Ascending aorta (tissue), 2 donors: Measurements from ENCODE around the gene CALM3. TPM values are rescaled to one million over a fixed set of nuclear protein-coding genes. Genes with fewer than 3 reads are reported as not detected.

ENCODE experiments used
- DNase-seq, 2 donors: peaks; one replicate each; pipeline ENCODE4 v3.0.0-alpha.2; 2019; ENCODE audit warnings: low spot score in 2 of 2
- H3K27ac ChIP-seq, 2 donors: fragments of 200-600 bp; sonication (generic); one replicate each; pipeline ENCODE4 v1.5.1; 2016 to 2017; ENCODE audit warnings: mild to moderate bottlenecking in 1 of 2
- H3K27me3 ChIP-seq: fragments of 200-600 bp; sonication (generic); one replicate; pipeline ENCODE4 v1.5.1; 2017
- H3K36me3 ChIP-seq, 2 donors: fragments of 200-600 bp; sonication (generic); one replicate each; pipeline ENCODE4 v1.5.1; 2016
- H3K4me1 ChIP-seq, 2 donors: fragments of 200-600 bp; sonication (generic); one replicate each; pipeline ENCODE4 v1.5.1; 2016 to 2017; ENCODE audit warnings: mild to moderate bottlenecking in 1 of 2
- H3K4me3 ChIP-seq, 2 donors: fragments of 200-600 bp; sonication (generic); one replicate each; pipeline ENCODE4 v1.5.1; 2016 to 2017; ENCODE audit warnings: mild to moderate bottlenecking in 1 of 2
- H3K9me3 ChIP-seq, 2 donors: fragments of 200-600 bp; sonication (generic); one replicate each; pipeline ENCODE4 v1.5.1; 2016
- CTCF ChIP-seq, 3 experiments: fragments of 200-600 bp in 2 of 3; fragments of 450-650 bp in 1 of 3; sonication (generic) in 2 of 3; IDR thresholded peaks; one replicate each; pipeline ENCODE4 v1.5.1; 2016 to 2019; ENCODE audit warnings: antibody characterized with exemption in 3 of 3, mild to moderate bottlenecking in 1 of 3, moderate library complexity in 1 of 3
- intact Hi-C: fragments of 100-400 bp; cut with DNase I; formaldehyde crosslinking; loops from one replicate; pipeline ENCODE4 v1.15.1; 2023
- total RNA-seq: library from RNA; depleted of rRNA; stranded (reverse); fragments of >200 nt; gene quantifications from one replicate; pipeline ENCODE4 v1.1.0, GENCODE V29; 2016

Gene CALM3
- total RNA-seq, 1 donor from 2014 or later = 159 TPM

- H3K27me3 ChIP-seq = no peaks in the 10 kb centered on the region
- intact Hi-C loops = loop anchor here (10.0 kb wide), 1 partner anchor 208 kb away; no protein-coding TSS in a partner anchor
- no peaks in the 10 kb centered on the region for H3K9me3 ChIP-seq
- peak overlapping the region; percentile 88 for H3K4me3 ChIP-seq
- peaks cover 10 to 20% of the 10 kb centered on the region in 2 donors for H3K36me3 ChIP-seq
- H3K4me1 ChIP-seq = peaks cover 18 to 50% of the 10 kb centered on the region in 2 donors
- peak overlapping the region; percentile 93 to 98 for H3K27ac ChIP-seq
- DNase-seq = peak in 1 of 2 donors; percentile 72
- no peak for TF ChIP-seq CTCF (IDR thresholded peaks at IDR 0.05)
These were observed 1.5 kb downstream of the CALM3 start for GRCh38 chr19:46602392-46603194.

- Histone ChIP-seq H3K36me3 (peaks cover 16 to 26% of the 10 kb centered on the region in 2 donors), H3K4me1 (peaks cover 18 to 51% of the 10 kb centered on the region in 2 donors), H3K9me3 (no peaks in the 10 kb centered on the region), H3K4me3 (peak overlapping the region; percentile 88), H3K27ac (peak overlapping the region; percentile 93 to 98), H3K27me3 (no peaks in the 10 kb centered on the region)
- intact Hi-C loops = loop anchor here (10.0 kb wide), 1 partner anchor 208 kb away; no protein-coding TSS in a partner anchor
- DNase-seq = peak in 1 of 2 donors; percentile 68
- TF ChIP-seq CTCF (IDR thresholded peaks at IDR 0.05) = no peak
These were observed 2.1 kb downstream of the CALM3 start for GRCh38 chr19:46603195-46603637.

GRCh38 chr19:46603752-46604231 lies 2.7 kb downstream of the CALM3 start:
- DNase-seq = peak in 1 of 2 donors; percentile 61
- Histone ChIP-seq H3K27ac (peak overlapping the region; percentile 93 to 98), H3K36me3 (peaks cover 21 to 32% of the 10 kb centered on the region in 2 donors), H3K27me3 (no peaks in the 10 kb centered on the region), H3K4me1 (peaks cover 18 to 51% of the 10 kb centered on the region in 2 donors), H3K9me3 (no peaks in the 10 kb centered on the region), H3K4me3 (peak overlapping the region; percentile 88)
- TF ChIP-seq CTCF (IDR thresholded peaks at IDR 0.05) = no peak
- intact Hi-C loops = loop anchor here (10.0 kb wide), 1 partner anchor 209 kb away; no protein-coding TSS in a partner anchor

- intact Hi-C loops = loop anchor here (10.0 kb wide), 1 partner anchor 210 kb away; no protein-coding TSS in a partner anchor
- peak in 1 of 3 experiments; percentile 6 for TF ChIP-seq CTCF (IDR thresholded peaks at IDR 0.05)
- Histone ChIP-seq H3K27me3 (no peaks in the 10 kb centered on the region), H3K9me3 (no peaks in the 10 kb centered on the region), H3K27ac (peak overlapping the region; percentile 93 to 98), H3K36me3 (peaks cover 32 to 43% of the 10 kb centered on the region in 2 donors), H3K4me1 (peaks cover 18 to 51% of the 10 kb centered on the region in 2 donors), H3K4me3 (peak overlapping the region; percentile 27 to 88)
- peak in 1 of 2 donors; percentile 78 for DNase-seq
These were observed 3.7 kb downstream of the CALM3 start for GRCh38 chr19:46604781-46605355.

GRCh38 chr19:46605356-46605821 lies 4.3 kb downstream of the CALM3 start:
- intact Hi-C loops = loop anchor here (10.0 kb wide), 1 partner anchor 211 kb away; no protein-coding TSS in a partner anchor
- H3K9me3 ChIP-seq = no peaks in the 10 kb centered on the region
- peaks cover 18 to 51% of the 10 kb centered on the region in 2 donors for H3K4me1 ChIP-seq
- H3K27me3 ChIP-seq = no peaks in the 10 kb centered on the region
- H3K27ac ChIP-seq = peak overlapping the region; percentile 93 to 98
- H3K36me3 ChIP-seq = peaks cover 36 to 48% of the 10 kb centered on the region in 2 donors
- DNase-seq = peak in 1 of 2 donors; percentile 72
- H3K4me3 ChIP-seq = peak overlapping the region; percentile 27 to 88
- TF ChIP-seq CTCF (IDR thresholded peaks at IDR 0.05) = no peak
